Heart left ventricle (tissue), 13 donors: ENCODE results near the gene RARS1.

ENCODE experiments used
- CTCF ChIP-seq, 12 donors: fragments of 200-600 bp; sonication (generic) in 4 of 12; IDR thresholded peaks; one replicate each; pipeline versions ENCODE4 v1.5.0 to v1.8.0; 2018 to 2022; ENCODE audit warnings: antibody characterized with exemption in 12 of 12, mild to moderate bottlenecking in 5 of 12
- POLR2A ChIP-seq, 2 donors: fragments of 450-650 bp; IDR thresholded peaks; one replicate each; pipeline ENCODE4 v1.6.1; 2017; ENCODE audit warnings: antibody characterized with exemption in 2 of 2, mild to moderate bottlenecking in 2 of 2, moderate library complexity in 2 of 2
- donor health status: ischemic (EF 13 %, LVEDD 7.1; RV severe dilation, severe dysfunction).
- donor health status: DM: no; HTN: yes; CAD: no.
- donor health status: DM: no; HTN: no; CAD: no.
- donor health status: ischemic (EF 25% LVEDD 6.9; RV normal size, moderate dysfunction).
- donor health status: ischemic (EF 25% LVEDD 5.7; RV mildly dilated, moderate dysfunction).
- donor health status: ischemic (EF 35%, LVEDD 5.7; RV mildly dilated, moderate dysfunction).
- donor health status: nonischemic (EF 11% LVEDD 7.7; RV severe dilation, severe dysfunction).
- donor health status: DM: yes; HTN: yes; CAD: no.
- donor health status: PGD.
- donor health status: ischemic (EF 29% LVEDD 5.4; RV normal size, mild dysfunction).
- donor health status: nonischemic (EF 23%, LVEDD 6.1; RV moderate dilation, normal function).

- TF ChIP-seq CTCF (IDR thresholded peaks at IDR 0.05) (no peak), POLR2A (IDR thresholded peaks at IDR 0.05) (no peak)
Observed at GRCh38 chr5:168446983-168447619, 39.2 kb upstream of the RARS1 start.
